Activated T-helper 2 cell treated with anti-CD3 and anti-CD28 coated beads, Interferon-gamma antibody, Interleukin-2, Interleukin-4, amounts not matched to agents 10 μg/mL and 5 μg/mL and 100 μg/mL, durations not matched to agents 14 hours and 24 hours and 36 hours (primary cell): ENCODE results near the gene USP49. TPM values are rescaled to one million over a fixed set of nuclear protein-coding genes. Genes with fewer than 3 reads are reported as not detected.

Experiments used
- DNase-seq: peaks from one replicate; pipeline ENCODE4 v3.0.0; 2021; ENCODE audit warnings: low spot score
- H3K27ac Mint-ChIP-seq: one replicate; pipeline ENCODE4 v1.8.0; 2021; ENCODE audit warnings: mixed read lengths
- H3K27me3 Mint-ChIP-seq: one replicate; pipeline ENCODE4 v1.8.0; 2021; ENCODE audit warnings: low read depth, mixed read lengths
- H3K36me3 Mint-ChIP-seq: one replicate; pipeline ENCODE4 v1.8.0; 2021; ENCODE audit warnings: low read depth, mixed read lengths
- H3K4me1 Mint-ChIP-seq: one replicate; pipeline ENCODE4 v1.8.0; 2021; ENCODE audit warnings: low read depth, mixed read lengths
- H3K4me3 Mint-ChIP-seq: one replicate; pipeline ENCODE4 v1.8.0; 2021; ENCODE audit warnings: low read depth, mild to moderate bottlenecking, moderate library complexity, mixed read lengths
- H3K9me3 Mint-ChIP-seq: one replicate; pipeline ENCODE4 v1.8.0; 2021; ENCODE audit warnings: mixed read lengths
- intact Hi-C: fragments of 100-400 bp; cut with micrococcal nuclease; formaldehyde crosslinking; loops from one replicate; pipeline ENCODE4 v1.15.1; 2023
- total RNA-seq: library from RNA; stranded (reverse); gene quantifications from 2 replicates; pipeline ENCODE4 v1.2.3, GENCODE V29; 2022

USP49 gene
- total RNA-seq, 1 donor from 2014 or later: 6.4 TPM

DNA sequence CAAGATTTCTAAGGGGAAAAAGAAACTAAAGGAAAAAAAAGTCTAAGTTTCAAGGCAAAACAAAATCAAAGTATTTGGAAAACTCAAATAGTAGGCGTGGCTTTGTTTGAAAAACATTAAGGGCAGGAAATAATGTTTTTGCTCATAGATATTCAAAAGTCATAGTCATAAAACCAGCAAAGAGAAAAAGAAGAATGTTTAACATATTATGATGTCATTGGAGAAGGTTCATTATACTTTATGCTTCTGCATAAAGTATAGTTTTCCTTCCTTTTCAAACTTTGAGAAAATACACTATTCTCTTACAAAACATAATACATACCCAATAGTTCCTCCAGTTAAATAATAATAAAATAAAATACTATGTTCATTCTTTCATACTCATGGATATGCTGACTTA, 13.7 kb downstream of the USP49 start:
- H3K36me3 Mint-ChIP-seq: no peaks in the 10 kb centered on the region
- no peak for DNase-seq
- intact Hi-C loops: no loop called here
- H3K27me3 Mint-ChIP-seq: no peaks in the 10 kb centered on the region
- no peaks in the 10 kb centered on the region for H3K4me1 Mint-ChIP-seq
- H3K4me3 Mint-ChIP-seq: no peak overlapping the region
- no peaks in the 10 kb centered on the region for H3K9me3 Mint-ChIP-seq
- H3K27ac Mint-ChIP-seq: no peak overlapping the region

DNA sequence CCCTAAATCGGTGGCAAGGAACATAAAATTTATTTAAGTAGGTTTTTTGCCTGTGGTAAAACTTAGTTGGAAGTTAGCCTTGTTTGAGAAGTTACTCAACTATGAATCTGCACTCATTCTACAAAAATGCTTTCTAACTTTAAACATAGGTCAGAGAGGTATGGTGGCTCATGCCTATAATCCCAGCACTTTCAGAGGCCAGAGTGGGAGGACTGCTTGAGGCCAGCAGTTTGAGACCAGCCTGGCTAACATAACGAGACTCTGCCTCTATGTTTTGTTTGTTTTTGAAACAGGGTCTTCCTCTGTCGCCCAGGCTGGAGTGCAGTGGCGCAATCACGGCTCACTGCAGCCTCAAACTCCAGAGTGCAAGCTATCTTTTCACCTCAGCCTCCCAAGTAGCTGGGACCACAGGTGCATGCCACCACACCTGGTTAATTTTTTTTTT, 16.2 kb downstream of the USP49 start:
- no peak for DNase-seq
- Mint-ChIP-seq H3K4me3 (no peak overlapping the region), H3K27ac (no peak overlapping the region), H3K4me1 (no peaks in the 10 kb centered on the region), H3K36me3 (no peaks in the 10 kb centered on the region), H3K9me3 (no peaks in the 10 kb centered on the region), H3K27me3 (no peaks in the 10 kb centered on the region)
- intact Hi-C loops: no loop called here

DNA sequence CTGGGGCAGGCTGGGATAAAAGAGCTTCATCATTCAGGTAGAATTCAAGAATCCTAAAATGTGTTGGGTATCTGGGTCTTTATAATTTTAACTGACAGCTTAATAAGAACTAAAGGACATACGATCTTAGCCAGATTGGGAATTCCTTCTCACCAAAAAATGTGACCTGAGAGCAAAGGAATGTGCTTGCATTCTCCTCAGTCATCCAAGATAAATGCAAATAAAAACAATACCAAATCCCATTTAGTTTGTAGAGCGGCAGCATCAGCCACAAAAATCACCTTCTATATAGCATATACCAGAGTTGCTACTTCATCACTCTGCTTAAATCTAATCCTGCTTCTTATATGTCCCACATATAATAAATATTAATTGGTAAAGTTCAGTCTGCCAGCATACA, 16.9 kb downstream of the USP49 start:
- Mint-ChIP-seq H3K36me3 (no peaks in the 10 kb centered on the region), H3K27me3 (no peaks in the 10 kb centered on the region), H3K4me3 (no peak overlapping the region), H3K4me1 (no peaks in the 10 kb centered on the region), H3K27ac (no peak overlapping the region), H3K9me3 (no peaks in the 10 kb centered on the region)
- no peak for DNase-seq
- intact Hi-C loops: no loop called here

DNA sequence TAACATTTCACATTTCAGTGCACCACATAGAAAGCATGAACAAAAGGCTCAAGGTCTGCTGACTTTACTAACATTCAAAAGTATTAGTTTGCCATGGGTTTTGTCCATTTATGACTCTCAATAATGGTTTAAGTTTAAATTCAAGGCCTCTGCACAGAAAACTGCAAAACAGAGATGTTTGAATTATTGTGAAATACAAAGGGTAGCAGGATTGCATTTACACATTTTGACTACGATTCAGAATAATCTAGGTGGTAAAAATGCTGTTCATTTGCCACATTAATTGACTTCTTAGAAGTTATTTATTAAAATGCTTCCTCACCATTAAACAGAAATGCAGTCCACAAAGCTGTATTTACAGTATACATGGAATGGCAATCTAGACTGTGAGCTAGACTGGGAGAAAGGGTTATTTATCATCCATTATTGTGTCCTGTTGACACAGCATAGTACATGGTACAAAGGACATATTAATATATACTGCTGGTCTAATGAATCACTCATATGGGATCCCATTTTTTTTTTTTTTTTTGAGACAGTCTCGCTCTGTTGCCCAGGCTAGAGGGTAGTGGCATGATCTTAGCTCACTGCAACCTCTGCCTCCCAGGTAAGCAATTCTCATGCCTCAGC, 18.0 kb downstream of the USP49 start:
- no peaks in the 10 kb centered on the region for H3K9me3 Mint-ChIP-seq
- no peaks in the 10 kb centered on the region for H3K27me3 Mint-ChIP-seq
- no peak overlapping the region for H3K4me3 Mint-ChIP-seq
- H3K27ac Mint-ChIP-seq: no peak overlapping the region
- H3K36me3 Mint-ChIP-seq: no peaks in the 10 kb centered on the region
- no peaks in the 10 kb centered on the region for H3K4me1 Mint-ChIP-seq
- no peak for DNase-seq
- intact Hi-C loops: no loop called here

DNA sequence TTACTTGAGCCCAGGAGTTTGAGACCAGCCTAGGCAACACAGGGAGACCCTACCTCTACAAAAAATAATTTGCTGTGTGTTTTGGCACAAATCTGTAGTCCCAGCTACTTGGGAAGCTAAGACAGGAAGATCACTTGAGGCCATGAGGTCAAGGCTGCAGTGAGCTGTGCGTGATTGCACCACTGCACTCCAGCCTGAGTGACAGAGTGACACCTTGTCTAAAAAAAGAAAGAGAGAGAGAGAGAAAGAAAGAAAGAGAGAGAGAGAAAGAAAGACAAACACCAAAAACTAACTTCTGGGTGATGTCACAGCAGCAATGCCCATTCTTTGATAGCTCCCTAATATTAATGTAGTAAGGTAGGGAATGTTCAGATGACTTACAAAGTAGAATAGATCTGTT, 20.4 kb downstream of the USP49 start:
- Mint-ChIP-seq H3K27me3 (no peaks in the 10 kb centered on the region), H3K4me1 (peaks cover 2% of the 10 kb centered on the region), H3K36me3 (peaks cover 2% of the 10 kb centered on the region), H3K27ac (no peak overlapping the region), H3K9me3 (no peaks in the 10 kb centered on the region), H3K4me3 (no peak overlapping the region)
- DNase-seq: no peak
- intact Hi-C loops: no loop called here

DNA sequence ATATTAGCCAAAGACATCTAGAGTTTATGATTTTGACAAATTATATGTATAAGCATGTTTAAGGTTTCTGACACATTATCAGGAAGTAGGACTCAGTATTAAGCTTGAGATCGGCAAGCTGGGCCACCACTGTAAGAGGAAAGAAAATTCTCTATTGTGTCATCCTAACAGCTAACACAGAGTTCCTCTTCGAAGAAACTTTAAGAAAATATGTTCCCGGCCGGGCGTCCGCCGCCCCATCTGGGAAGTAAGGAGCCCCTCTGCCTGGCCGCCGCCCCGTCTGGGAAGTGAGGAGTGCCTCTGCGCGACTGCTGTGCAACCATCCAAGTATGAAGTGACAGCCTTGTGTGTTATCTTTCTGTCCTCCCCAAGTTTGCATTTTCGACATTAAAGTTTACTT, 23.0 kb downstream of the USP49 start:
- no peaks in the 10 kb centered on the region for H3K9me3 Mint-ChIP-seq
- H3K27me3 Mint-ChIP-seq: no peaks in the 10 kb centered on the region
- DNase-seq: no peak
- intact Hi-C loops: no loop called here
- H3K36me3 Mint-ChIP-seq: peaks cover 2% of the 10 kb centered on the region
- H3K27ac Mint-ChIP-seq: no peak overlapping the region
- H3K4me1 Mint-ChIP-seq: peaks cover 2% of the 10 kb centered on the region
- no peak overlapping the region for H3K4me3 Mint-ChIP-seq

DNA sequence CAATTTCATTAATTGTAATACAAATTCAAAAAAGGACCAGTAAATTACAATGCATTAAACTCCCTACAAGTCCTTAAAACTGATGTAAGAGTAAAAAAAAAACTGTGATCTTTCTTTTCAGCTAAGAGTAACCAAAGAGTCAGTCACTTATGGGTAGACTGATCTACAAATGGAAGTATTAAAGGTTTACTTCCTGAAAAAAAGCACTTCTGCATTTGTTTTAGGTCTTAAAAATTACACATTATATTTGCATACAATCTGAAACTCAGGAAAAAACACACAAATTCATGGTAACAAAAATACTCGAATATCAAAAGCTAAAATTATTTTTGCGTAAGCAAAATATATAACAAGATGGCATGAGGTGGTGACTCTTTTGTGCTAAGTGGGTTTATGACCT, 23.5 kb downstream of the USP49 start:
- Mint-ChIP-seq H3K4me1 (peaks cover 2% of the 10 kb centered on the region), H3K4me3 (no peak overlapping the region), H3K9me3 (no peaks in the 10 kb centered on the region), H3K27ac (no peak overlapping the region), H3K27me3 (no peaks in the 10 kb centered on the region), H3K36me3 (peaks cover 2% of the 10 kb centered on the region)
- intact Hi-C loops: no loop called here
- no peak for DNase-seq

DNA sequence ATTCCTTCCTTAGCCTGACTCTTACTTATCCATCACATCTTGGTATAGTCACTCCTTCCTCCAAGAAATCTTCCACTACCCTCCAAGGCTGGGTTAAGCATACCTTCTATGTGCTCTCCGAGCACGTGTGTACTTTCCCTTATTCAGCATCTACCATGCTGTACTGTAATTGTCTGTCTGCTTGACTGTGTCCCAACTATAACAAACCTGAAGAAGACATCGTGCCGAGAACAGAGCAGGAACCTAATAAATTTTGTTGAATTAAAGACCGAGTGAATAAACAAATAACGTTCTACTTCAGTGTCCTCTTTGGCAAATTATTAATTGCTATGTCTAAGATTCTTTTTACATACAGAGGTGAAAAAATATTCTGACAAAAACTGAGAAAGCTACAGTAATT, 35.8 kb downstream of the USP49 start:
- H3K4me3 Mint-ChIP-seq: no peak overlapping the region
- DNase-seq: no peak
- no peaks in the 10 kb centered on the region for H3K27me3 Mint-ChIP-seq
- H3K9me3 Mint-ChIP-seq: no peaks in the 10 kb centered on the region
- intact Hi-C loops: no loop called here
- no peak overlapping the region for H3K27ac Mint-ChIP-seq
- H3K36me3 Mint-ChIP-seq: no peaks in the 10 kb centered on the region
- no peaks in the 10 kb centered on the region for H3K4me1 Mint-ChIP-seq

DNA sequence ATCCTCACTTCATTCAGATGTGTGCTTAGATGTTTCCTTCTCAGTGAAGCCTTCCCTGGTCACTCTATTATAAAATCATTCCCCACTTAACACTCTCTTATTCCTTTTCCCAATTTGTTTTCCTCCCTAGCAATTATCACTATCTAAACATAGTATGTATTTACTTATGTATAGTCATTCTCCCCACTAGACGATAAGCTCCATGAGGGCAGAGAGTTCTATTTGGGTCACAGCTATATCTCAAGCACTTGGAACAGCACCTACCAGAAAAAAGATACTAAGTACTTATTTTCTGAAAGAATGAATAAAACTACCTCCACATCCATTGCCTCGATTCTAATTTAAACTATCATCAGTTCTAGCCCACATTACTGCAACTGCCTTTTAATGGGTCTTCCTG, 36.5 kb downstream of the USP49 start:
- Mint-ChIP-seq H3K4me1 (no peaks in the 10 kb centered on the region), H3K36me3 (no peaks in the 10 kb centered on the region), H3K9me3 (no peaks in the 10 kb centered on the region), H3K27me3 (no peaks in the 10 kb centered on the region), H3K4me3 (no peak overlapping the region), H3K27ac (no peak overlapping the region)
- intact Hi-C loops: no loop called here
- DNase-seq: no peak

DNA sequence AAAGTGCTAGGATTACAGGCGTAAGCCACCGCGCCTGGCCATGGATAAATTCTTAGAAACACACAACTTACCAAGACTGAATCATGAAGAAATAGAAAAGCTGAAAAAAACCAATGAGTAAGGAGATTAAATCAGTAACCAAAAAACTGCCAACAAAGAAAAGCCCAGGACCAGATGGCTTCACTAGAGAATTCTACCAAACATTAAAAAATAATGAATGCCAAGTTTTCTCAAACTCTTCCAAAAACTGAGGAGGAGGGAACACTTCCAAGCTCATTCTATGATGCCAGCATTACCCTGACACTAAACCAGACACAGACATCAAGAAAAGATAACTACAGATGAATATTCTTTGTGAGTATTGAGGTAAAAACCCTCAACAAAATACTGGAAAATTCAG, 44.3 kb downstream of the USP49 start:
- no peak overlapping the region for H3K27ac Mint-ChIP-seq
- intact Hi-C loops: no loop called here
- H3K9me3 Mint-ChIP-seq: no peaks in the 10 kb centered on the region
- H3K4me3 Mint-ChIP-seq: no peak overlapping the region
- H3K36me3 Mint-ChIP-seq: peaks cover 10% of the 10 kb centered on the region
- no peak for DNase-seq
- peaks cover 19% of the 10 kb centered on the region for H3K4me1 Mint-ChIP-seq
- no peaks in the 10 kb centered on the region for H3K27me3 Mint-ChIP-seq

DNA sequence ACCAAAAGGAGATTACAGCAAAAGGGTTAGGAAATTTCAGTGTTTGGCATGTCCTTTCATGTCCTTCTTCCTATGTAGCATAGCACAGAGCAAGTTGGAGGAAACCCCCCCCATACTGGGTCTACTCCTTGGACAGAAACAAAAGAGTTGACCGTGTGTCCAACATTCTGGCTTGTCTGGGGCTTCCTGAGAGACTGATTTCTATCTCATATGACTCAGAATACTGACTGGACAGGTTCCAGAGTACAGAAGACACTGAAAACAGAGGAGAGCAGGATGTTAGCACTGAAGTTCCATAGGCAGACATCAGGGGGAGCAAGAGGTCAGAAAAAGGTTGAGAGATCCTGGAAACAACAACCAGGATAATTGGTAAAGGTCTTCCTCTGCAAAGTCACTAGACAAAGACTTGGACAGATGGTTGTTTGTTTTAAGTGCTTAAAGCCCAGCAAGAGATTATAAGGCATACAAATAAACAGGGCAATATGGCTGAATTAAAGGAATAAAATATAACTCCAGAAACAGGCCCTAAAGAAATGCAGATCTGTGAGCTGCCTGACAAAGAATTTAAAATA, 48.4 kb downstream of the USP49 start:
- Mint-ChIP-seq H3K4me3 (no peak overlapping the region), H3K27me3 (no peaks in the 10 kb centered on the region), H3K9me3 (no peaks in the 10 kb centered on the region), H3K36me3 (peaks cover 10% of the 10 kb centered on the region), H3K27ac (no peak overlapping the region), H3K4me1 (peaks cover 19% of the 10 kb centered on the region)
- intact Hi-C loops: loop anchor here (1.0 to 5.0 kb wide), 5 partner anchors 51 to 321 kb away; partner anchors contain the start of genes BYSL, MED20 and USP49
- DNase-seq: peak; percentile 21

DNA sequence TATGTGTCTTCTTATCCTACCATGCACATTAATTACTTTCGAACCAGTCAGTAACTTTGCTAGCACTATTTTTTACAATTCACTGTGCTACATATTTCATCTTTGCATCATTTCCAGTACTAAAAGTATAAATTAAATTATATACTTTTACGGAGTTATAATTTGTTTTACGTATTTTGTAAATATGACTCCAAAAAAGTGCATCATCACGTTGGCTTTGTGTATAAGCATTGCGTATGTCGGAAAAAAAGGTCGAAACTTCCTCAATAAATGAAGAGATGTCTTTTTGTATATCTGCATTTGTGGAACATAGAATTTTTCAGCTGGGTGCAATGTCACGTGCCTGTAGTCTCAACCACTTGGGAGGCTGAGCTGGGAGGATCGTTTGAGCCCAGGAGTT, 52.0 kb downstream of the USP49 start:
- peaks cover 10% of the 10 kb centered on the region for H3K4me1 Mint-ChIP-seq
- H3K9me3 Mint-ChIP-seq: no peaks in the 10 kb centered on the region
- no peak overlapping the region for H3K4me3 Mint-ChIP-seq
- H3K36me3 Mint-ChIP-seq: peaks cover 6% of the 10 kb centered on the region
- DNase-seq: no peak
- H3K27me3 Mint-ChIP-seq: no peaks in the 10 kb centered on the region
- intact Hi-C loops: no loop called here
- H3K27ac Mint-ChIP-seq: no peak overlapping the region

DNA sequence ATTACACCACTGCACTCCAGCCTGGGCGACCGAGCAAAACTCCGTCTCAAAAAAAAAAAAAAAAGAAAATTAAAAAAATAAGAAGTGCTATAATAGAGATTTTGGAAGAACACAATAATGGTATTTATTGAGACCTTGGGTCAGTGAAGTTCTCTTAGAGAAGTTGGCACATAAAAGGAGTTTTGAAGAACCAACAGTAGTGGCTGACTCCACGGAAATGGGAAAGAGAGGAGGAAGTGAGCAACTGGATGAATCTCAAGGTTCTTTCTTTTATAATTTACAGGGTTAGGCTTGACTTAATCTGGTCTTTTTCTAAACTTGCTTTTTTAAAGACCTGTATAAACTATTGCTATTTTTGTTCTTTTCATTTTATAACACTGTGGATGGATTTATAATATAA, 54.8 kb downstream of the USP49 start:
- peaks cover 3% of the 10 kb centered on the region for H3K4me1 Mint-ChIP-seq
- DNase-seq: no peak
- no peak overlapping the region for H3K4me3 Mint-ChIP-seq
- H3K36me3 Mint-ChIP-seq: no peaks in the 10 kb centered on the region
- no peaks in the 10 kb centered on the region for H3K9me3 Mint-ChIP-seq
- H3K27ac Mint-ChIP-seq: no peak overlapping the region
- intact Hi-C loops: no loop called here
- H3K27me3 Mint-ChIP-seq: no peaks in the 10 kb centered on the region

DNA sequence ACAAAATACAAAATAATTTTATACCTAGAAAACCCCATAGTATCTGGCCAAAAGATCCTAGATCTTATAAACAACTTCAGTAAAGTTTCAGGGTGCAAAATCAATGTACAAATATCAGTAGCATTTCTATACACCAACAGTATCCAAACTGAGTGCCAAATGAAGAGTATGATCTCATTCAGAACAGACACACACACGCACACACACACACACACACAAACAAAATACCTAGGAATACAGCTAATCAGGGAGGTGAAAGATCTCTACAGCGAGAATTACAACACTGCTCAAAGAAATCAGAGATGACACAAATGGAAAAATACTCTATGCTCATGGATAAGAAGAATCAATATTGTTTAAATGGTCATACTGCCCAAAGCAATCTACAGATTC, 58.5 kb downstream of the USP49 start:
- DNase-seq: no peak
- Mint-ChIP-seq H3K4me1 (peaks cover 3% of the 10 kb centered on the region), H3K9me3 (no peaks in the 10 kb centered on the region), H3K36me3 (no peaks in the 10 kb centered on the region), H3K27me3 (no peaks in the 10 kb centered on the region), H3K4me3 (no peak overlapping the region), H3K27ac (no peak overlapping the region)
- intact Hi-C loops: no loop called here
